ENCODE data around the gene NLGN1.

Gene NLGN1

GRCh38 chr3:174126990-174127758 lies 729.6 kb downstream of the NLGN1 start:
- no peak overlapping the region for H3K4me3 ChIP-seq (ENCODE audit: low read depth, low read length)

GRCh38 chr3:174132006-174132405 lies 734.5 kb downstream of the NLGN1 start:
- H3K4me3 ChIP-seq (ENCODE audit: low read depth, low read length): no peak overlapping the region

- no peak overlapping the region for H3K4me3 ChIP-seq (ENCODE audit: low read depth, low read length)
Observed at GRCh38 chr3:174132421-174133042, 735.0 kb downstream of the NLGN1 start.

GRCh38 chr3:174146008-174146407 lies 748.5 kb downstream of the NLGN1 start:
- H3K4me3 ChIP-seq (ENCODE audit: low read depth, low read length): no peak overlapping the region

GRCh38 chr3:174147798-174148197 lies 750.3 kb downstream of the NLGN1 start:
- no peak overlapping the region for H3K4me3 ChIP-seq (ENCODE audit: low read depth, low read length)

DNA sequence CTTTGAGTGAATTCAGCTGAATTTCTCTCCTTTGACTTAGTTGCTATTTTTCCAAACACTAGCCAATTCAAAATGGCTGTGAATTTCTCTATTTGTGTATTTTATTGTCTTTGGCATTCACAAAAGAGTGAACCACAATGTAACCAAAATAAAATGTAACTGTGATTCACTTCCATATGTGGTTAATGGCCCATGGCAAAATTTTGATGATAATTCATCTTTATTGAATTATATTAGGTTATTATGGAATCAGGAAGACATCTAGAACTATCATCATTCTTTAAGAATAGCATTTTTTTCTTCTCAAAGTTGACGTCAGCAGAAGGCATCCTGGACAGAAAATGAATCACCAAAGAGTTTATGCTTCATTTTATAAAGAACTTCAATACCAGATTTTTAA lies 756.3 kb downstream of the NLGN1 start:
- no peak overlapping the region for H3K4me3 ChIP-seq (ENCODE audit: low read depth, low read length)

DNA sequence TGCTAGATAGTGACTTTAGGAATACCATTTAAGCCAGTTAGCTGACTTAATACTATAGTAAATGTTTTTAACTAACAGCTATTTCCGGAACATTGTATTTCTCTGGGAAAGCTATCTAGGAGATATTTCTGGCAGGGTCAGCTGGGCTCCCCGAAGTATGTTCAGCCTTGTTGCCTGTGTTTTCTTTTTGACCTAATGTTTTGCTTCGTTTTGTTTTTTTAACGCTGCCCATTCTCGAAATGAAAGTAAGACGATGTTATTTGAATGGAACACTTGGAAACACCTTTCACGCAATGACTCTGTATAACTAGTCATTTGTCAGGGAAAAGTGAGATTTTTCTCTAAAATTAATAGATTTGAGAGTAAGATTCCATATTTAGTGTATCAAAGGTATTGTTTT lies 758.7 kb downstream of the NLGN1 start:
- no peak overlapping the region for H3K4me3 ChIP-seq (ENCODE audit: low read depth, low read length)

DNA sequence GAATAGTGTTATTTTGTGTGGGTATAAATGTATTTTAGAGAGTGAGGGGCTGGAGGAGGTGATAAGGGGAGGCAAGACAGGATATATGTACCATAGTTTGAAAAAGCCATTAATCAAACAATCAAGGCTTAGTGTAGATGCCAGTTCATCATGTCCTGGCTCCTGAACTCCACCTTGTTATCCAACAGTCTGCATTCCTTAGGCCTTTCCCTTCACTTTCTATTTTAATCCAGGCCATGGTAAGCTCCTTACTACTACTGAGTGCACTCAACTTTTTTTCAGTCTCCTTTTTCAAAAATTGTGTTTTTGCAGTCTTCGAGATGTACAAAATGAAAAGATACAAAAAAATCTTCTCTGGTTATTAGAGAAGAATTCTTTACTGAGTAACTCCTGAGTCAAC lies 761.1 kb downstream of the NLGN1 start:
- H3K4me3 ChIP-seq (ENCODE audit: low read depth, low read length): no peak overlapping the region

DNA sequence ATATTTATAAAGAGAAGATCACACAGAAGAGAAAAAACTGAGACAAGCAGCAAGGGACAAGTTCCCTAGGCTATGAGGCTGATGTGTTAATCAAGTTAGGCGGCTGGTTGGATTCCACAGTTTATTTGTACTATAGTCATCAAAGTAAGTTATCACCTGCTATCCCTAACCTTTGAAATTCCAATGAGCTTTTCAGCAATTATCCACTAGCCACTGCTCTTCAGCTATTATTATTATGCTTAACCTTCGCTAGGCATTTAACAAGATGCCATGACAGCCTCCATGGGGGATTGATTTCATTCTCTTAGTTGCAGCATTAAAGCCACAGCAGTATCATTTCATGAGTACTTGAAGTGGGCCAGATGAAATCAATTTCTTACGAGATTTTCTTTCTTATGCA lies 762.1 kb downstream of the NLGN1 start:
- H3K4me3 ChIP-seq (ENCODE audit: low read depth, low read length): no peak overlapping the region

DNA sequence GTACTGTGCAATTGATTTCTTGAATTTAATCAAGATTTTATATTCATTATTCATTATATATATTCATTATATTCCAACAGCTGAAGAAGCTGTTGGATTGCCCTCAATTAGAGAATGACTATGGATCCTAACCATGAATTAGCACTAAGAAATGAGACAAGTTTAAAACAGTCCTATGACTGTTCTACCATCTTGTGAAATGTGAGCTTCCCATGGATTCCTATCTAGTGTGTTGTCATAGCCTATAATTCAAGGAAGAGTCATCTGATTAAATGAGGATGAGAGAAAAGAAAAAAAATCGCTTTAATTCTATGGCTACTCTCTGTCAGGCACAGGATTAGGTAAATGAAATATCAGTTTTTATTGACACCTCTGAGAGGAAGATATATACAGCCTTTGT lies 765.0 kb downstream of the NLGN1 start:
- no peak overlapping the region for H3K4me3 ChIP-seq (ENCODE audit: low read depth, low read length)

GRCh38 chr3:174168026-174168425 lies 770.5 kb downstream of the NLGN1 start:
- no peak overlapping the region for H3K4me3 ChIP-seq (ENCODE audit: low read depth, low read length)

GRCh38 chr3:174168538-174169254 lies 771.2 kb downstream of the NLGN1 start:
- no peak overlapping the region for H3K4me3 ChIP-seq (ENCODE audit: low read depth, low read length)

- no peak overlapping the region for H3K4me3 ChIP-seq (ENCODE audit: low read depth, low read length)
Observed at GRCh38 chr3:174169736-174170135, 772.2 kb downstream of the NLGN1 start.

DNA sequence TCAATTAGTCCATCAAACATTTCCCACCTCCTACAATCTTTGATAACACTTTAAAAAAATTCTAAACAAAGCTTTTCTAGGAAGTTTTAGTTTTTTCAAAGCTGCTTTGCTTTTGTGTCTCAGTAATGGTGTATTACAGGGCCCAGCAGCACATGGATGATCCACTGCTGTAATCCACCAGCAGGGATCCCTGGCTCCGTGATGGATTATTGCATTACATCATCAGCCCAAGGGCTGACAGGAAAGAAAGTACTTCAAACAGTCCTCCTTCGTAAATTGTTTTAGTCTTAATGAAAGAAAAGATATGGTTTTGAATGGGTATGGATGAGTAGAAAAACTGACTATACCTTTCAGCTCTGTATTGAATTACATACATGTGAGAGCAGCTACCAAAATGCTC lies 772.7 kb downstream of the NLGN1 start:
- no peak overlapping the region for H3K4me3 ChIP-seq (ENCODE audit: low read depth, low read length)

GRCh38 chr3:174186377-174186989 lies 788.9 kb downstream of the NLGN1 start:
- no peak overlapping the region for H3K4me3 ChIP-seq (ENCODE audit: low read depth, low read length)

DNA sequence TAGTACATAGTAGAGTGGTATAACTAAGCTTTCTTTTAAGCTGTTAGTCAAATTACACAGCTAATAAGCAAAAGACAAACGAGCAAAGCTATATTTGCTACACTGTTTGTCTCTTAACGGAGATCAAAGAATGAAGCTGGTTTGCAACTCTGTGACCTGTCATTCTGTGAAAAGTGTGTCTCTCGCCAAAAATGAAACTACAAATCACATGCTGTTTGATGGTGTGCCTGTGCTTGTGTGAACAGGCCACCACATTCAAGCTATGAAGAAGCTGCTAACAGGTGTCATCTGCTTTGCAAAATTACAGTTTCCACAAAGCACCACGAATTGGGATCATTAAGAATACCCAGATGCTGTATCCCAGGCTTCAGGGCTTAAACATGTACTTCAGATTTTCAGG lies 793.8 kb downstream of the NLGN1 start:
- no peak overlapping the region for H3K4me3 ChIP-seq (ENCODE audit: low read depth, low read length)

GRCh38 chr3:174191895-174192294 lies 794.4 kb downstream of the NLGN1 start:
- H3K4me3 ChIP-seq (ENCODE audit: low read depth, low read length): no peak overlapping the region

DNA sequence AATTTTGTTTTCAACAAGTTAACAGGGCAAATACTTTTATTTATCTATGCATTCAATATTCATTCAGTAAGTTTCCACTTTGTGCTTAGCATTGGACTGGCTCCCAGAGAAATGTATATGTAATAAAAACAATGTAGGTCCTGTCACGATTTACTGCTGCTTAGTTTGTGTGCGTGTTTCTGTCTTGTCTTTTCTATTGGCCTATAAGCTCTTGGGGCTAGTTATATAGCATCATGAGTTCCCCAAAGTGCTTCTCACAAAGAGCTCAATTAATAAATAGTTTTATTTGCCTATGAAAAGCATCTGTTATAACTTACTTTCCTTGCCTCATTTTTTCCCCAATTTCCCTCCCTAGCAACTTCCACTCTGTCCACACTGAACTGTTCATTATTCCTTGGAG lies 794.9 kb downstream of the NLGN1 start:
- no peak overlapping the region for H3K4me3 ChIP-seq (ENCODE audit: low read depth, low read length)

- no peak overlapping the region for H3K4me3 ChIP-seq (ENCODE audit: low read depth, low read length)
Observed at GRCh38 chr3:174193604-174194003, 796.1 kb downstream of the NLGN1 start.

- H3K4me3 ChIP-seq (ENCODE audit: low read depth, low read length): no peak overlapping the region
Observed at GRCh38 chr3:174197416-174197815, 799.9 kb downstream of the NLGN1 start.

GRCh38 chr3:174198199-174198598 lies 800.7 kb downstream of the NLGN1 start:
- H3K4me3 ChIP-seq (ENCODE audit: low read depth, low read length): no peak overlapping the region

DNA sequence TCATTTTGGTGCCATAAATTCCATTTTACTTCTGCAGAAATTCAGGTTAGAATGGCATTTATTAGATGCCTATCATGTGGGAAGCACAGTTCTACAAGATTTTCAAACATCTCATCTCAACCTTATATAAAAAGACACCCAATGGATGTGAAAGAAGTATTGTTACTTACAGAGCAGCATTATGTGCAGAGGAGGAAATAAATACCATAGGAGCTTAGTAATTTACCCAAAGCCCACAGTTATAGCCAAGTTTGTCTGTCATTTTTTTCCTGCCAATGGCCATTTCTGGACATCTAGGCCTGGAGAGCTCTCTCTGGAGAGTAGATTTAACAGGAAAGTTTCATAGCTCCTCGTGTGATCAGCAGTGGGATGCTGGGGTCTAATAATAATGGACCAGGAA lies 802.2 kb downstream of the NLGN1 start:
- H3K4me3 ChIP-seq (ENCODE audit: low read depth, low read length): no peak overlapping the region

Measured in iPS-11a (cell line).